PC-9 (cell line): ENCODE measurements around the gene SLC25A26. TPM values are rescaled to one million over a fixed set of nuclear protein-coding genes. Genes with fewer than 3 reads are reported as not detected.

ENCODE experiments used
- BruUV-seq: library from RNA; stranded (reverse); fragments of 400-500 nt; replicated peaks from 2 replicates; lab custom pipeline; 2021; lab: Mats Ljungman, UMichigan
- CTCF ChIA-PET: fragments of 300-600 bp; sonication (Branson Sonifier 250); formaldehyde crosslinking; loops from one replicate; lab custom pipeline; 2022; ENCODE audit warnings: antibody characterized with exemption; lab: Charles Lee
- POLR2A ChIA-PET: fragments of 300-600 bp; sonication (Branson Sonifier 250); formaldehyde crosslinking; loops from one replicate; lab custom pipeline; 2022; ENCODE audit warnings: antibody characterized with exemption; ENCODE audit not compliant: unreplicated experiment; lab: Charles Lee
- DNase-seq, 2 experiments: peaks; one replicate each; pipeline versions ENCODE4 v3.0.0 to v3.0.0-alpha.2; 2015 to 2022; ENCODE audit warnings: mixed read lengths in 1 of 2
- H2AFZ ChIP-seq: fragments of 200-600 bp; sonication (generic); 2 replicates; pipeline ENCODE4 v1.8.1; 2017; ENCODE audit warnings: antibody characterized with exemption
- H3F3A ChIP-seq: fragments of 200-600 bp; sonication (generic); 2 replicates; pipeline ENCODE4 v1.8.1; 2017; ENCODE audit warnings: antibody characterized with exemption, mild to moderate bottlenecking, low read depth; ENCODE audit not compliant: insufficient read depth
- H3K27ac ChIP-seq: fragments of 200-600 bp; sonication (generic); 2 replicates; pipeline ENCODE4 v1.6.1; 2016; ENCODE audit warnings: mixed run types
- H3K27me3 ChIP-seq: fragments of 200-600 bp; sonication (generic); 2 replicates; pipeline ENCODE4 v1.6.1; 2016; ENCODE audit warnings: low read depth, mixed run types; ENCODE audit not compliant: insufficient read depth
- H3K36me3 ChIP-seq: fragments of 200-600 bp; sonication (generic); 2 replicates; pipeline ENCODE4 v1.6.1; 2016; ENCODE audit warnings: low read depth, mixed run types
- H3K4me1 ChIP-seq: fragments of 200-600 bp; sonication (generic); replicated peaks from 2 replicates; pipeline ENCODE4 v1.6.1; 2016; ENCODE audit warnings: mixed run types; ENCODE audit not compliant: insufficient read depth
- H3K4me2 ChIP-seq: fragments of 200-600 bp; sonication (generic); 2 replicates; pipeline ENCODE4 v1.6.1; 2017; ENCODE audit warnings: mixed run types
- H3K4me3 ChIP-seq: fragments of 200-600 bp; sonication (generic); 2 replicates; pipeline ENCODE4 v1.6.1; 2016; ENCODE audit warnings: mixed run types
- H3K79me2 ChIP-seq: fragments of 200-600 bp; sonication (generic); 2 replicates; pipeline ENCODE4 v1.6.1; 2017; ENCODE audit warnings: low read depth, mixed run types
- H3K9me2 ChIP-seq: fragments of 200-600 bp; sonication (generic); 2 replicates; pipeline ENCODE4 v1.8.1; 2017; ENCODE audit warnings: mild to moderate bottlenecking; ENCODE audit not compliant: insufficient read depth
- H3K9me3 ChIP-seq: fragments of 200-600 bp; sonication (generic); 2 replicates; pipeline ENCODE4 v1.8.1; 2016; ENCODE audit warnings: low read depth; ENCODE audit not compliant: insufficient read depth
- H4K20me1 ChIP-seq: fragments of 200-600 bp; sonication (generic); 2 replicates; pipeline ENCODE4 v1.8.1; 2017; ENCODE audit not compliant: insufficient read depth
- EZH2 ChIP-seq: fragments of 200-600 bp; sonication (generic); IDR thresholded peaks from 2 replicates; pipeline ENCODE4 v1.8.0; 2017; ENCODE audit warnings: antibody characterized with exemption, low read depth
- intact Hi-C: fragments of 100-400 bp; cut with micrococcal nuclease; formaldehyde crosslinking; loops from one replicate; pipeline ENCODE4 v1.10.0; 2022; ENCODE audit not compliant: unreplicated experiment
- total RNA-seq: library from RNA; stranded (reverse); gene quantifications from 2 replicates; pipeline ENCODE4 v1.2.3, GENCODE V29; 2021
- TF ChIP-seq, protein P1 (sequence below): fragments of 200-600 bp; sonication (generic); conservative IDR thresholded peaks from 2 replicates; pipeline ENCODE4 v1.6.1; 2017; ENCODE audit warnings: mixed run types, antibody characterized with exemption, mild to moderate bottlenecking, moderate library complexity

Gene SLC25A26
- total RNA-seq, 1 experiment from 2014 or later, result 20.8 TPM

DNA sequence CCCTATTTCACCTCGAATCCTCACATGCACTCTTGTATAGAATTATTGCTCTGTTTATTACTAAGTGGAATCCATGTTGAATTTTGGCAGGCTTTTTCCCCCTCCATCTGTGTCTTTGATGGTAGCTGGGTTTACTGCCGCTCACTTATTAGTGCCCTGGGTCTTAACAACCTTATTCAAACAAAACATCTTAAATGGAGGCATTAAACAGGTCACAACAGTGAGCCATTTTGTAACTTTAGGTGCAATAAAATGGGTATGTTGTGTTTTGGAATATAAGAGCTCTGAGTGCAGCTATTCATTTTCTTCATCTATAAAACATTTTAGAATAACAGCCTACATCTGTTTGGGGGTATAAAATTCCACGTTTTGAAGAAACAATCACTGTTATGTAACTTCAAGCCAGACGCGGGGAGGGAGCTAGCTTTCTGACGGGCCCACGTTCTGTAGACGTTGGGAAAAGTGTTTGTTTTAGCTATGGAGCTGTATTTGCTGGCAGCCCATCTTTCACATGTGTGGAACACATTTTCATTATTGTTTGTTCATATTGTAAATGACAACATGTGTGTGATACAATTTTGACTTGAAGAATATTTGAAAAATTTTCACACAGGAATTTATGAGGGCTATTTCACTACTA is 122.0 kb downstream of the SLC25A26 start:
- TF ChIP-seq EZH2, result no peak
- TF ChIP-seq, protein P1, sequence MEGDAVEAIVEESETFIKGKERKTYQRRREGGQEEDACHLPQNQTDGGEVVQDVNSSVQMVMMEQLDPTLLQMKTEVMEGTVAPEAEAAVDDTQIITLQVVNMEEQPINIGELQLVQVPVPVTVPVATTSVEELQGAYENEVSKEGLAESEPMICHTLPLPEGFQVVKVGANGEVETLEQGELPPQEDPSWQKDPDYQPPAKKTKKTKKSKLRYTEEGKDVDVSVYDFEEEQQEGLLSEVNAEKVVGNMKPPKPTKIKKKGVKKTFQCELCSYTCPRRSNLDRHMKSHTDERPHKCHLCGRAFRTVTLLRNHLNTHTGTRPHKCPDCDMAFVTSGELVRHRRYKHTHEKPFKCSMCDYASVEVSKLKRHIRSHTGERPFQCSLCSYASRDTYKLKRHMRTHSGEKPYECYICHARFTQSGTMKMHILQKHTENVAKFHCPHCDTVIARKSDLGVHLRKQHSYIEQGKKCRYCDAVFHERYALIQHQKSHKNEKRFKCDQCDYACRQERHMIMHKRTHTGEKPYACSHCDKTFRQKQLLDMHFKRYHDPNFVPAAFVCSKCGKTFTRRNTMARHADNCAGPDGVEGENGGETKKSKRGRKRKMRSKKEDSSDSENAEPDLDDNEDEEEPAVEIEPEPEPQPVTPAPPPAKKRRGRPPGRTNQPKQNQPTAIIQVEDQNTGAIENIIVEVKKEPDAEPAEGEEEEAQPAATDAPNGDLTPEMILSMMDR, result no peak
- H3K9me2 ChIP-seq, result no peaks in the 10 kb centered on the region
- no peaks in the 10 kb centered on the region for H3F3A ChIP-seq
- peaks cover 4% of the 10 kb centered on the region; the same call in 1 of the 2 replicates for H4K20me1 ChIP-seq
- no peaks in the 10 kb centered on the region for H3K36me3 ChIP-seq
- H3K4me3 ChIP-seq, result no peak overlapping the region
- H3K27ac ChIP-seq, result no peak overlapping the region
- ChIA-PET CTCF (no interaction called here), POLR2A (no interaction called here)
- H3K4me1 ChIP-seq, result no peaks in the 10 kb centered on the region
- no peaks in the 10 kb centered on the region for H3K9me3 ChIP-seq
- no peak overlapping the region for H3K4me2 ChIP-seq
- intact Hi-C loops, result no loop called here
- DNase-seq, result no peak
- no peak overlapping the region for H2AFZ ChIP-seq
- no peaks in the 10 kb centered on the region for H3K27me3 ChIP-seq
- H3K79me2 ChIP-seq, result no peaks in the 10 kb centered on the region
- no TSS peak for BruUV-seq

- Histone ChIP-seq H3K4me1 (no peaks in the 10 kb centered on the region), H3K79me2 (no peaks in the 10 kb centered on the region), H3K4me3 (no peak overlapping the region), H2AFZ (no peak overlapping the region), H3K4me2 (no peak overlapping the region), H3K27ac (no peak overlapping the region), H3F3A (no peaks in the 10 kb centered on the region), H3K27me3 (no peaks in the 10 kb centered on the region), H3K9me3 (no peaks in the 10 kb centered on the region), H3K9me2 (no peaks in the 10 kb centered on the region), H3K36me3 (no peaks in the 10 kb centered on the region), H4K20me1 (peaks cover 4% of the 10 kb centered on the region; the same call in 1 of the 2 replicates)
- no peak for DNase-seq
- no TSS peak for BruUV-seq
- intact Hi-C loops, result no loop called here
- ChIA-PET CTCF (no interaction called here), POLR2A (no interaction called here)
- no peak for TF ChIP-seq EZH2
- TF ChIP-seq, protein P1, result no peak
These were observed 123.6 kb downstream of the SLC25A26 start for GRCh38 chr3:66344391-66344811.

- POLR2A ChIA-PET, result no interaction called here
- intact Hi-C loops, result no loop called here
- CTCF ChIA-PET, result no interaction called here
- no peaks in the 10 kb centered on the region for H3K9me3 ChIP-seq
- H3K36me3 ChIP-seq, result no peaks in the 10 kb centered on the region
- H3F3A ChIP-seq, result no peaks in the 10 kb centered on the region
- TF ChIP-seq, protein P1, result no peak
- no peak for TF ChIP-seq EZH2
- H3K4me2 ChIP-seq, result no peak overlapping the region
- H4K20me1 ChIP-seq, result peaks cover 2% of the 10 kb centered on the region; the same call in 1 of the 2 replicates
- no peak overlapping the region for H2AFZ ChIP-seq
- H3K27ac ChIP-seq, result no peak overlapping the region
- no peaks in the 10 kb centered on the region for H3K27me3 ChIP-seq
- no peaks in the 10 kb centered on the region for H3K4me1 ChIP-seq
- no peaks in the 10 kb centered on the region for H3K79me2 ChIP-seq
- H3K9me2 ChIP-seq, result no peaks in the 10 kb centered on the region
- no peak overlapping the region for H3K4me3 ChIP-seq
- no TSS peak for BruUV-seq
- DNase-seq, result no peak
These were observed 124.2 kb downstream of the SLC25A26 start for GRCh38 chr3:66344848-66345578.
